HG02885 (cell line): ENCODE measurements around the gene LAMC3.

Experiments used
- ATAC-seq: cut with Tn5 transposase; IDR thresholded peaks from one replicate; pipeline ENCODE4 v1.9.1; 2021; ENCODE audit warnings: mild to moderate bottlenecking; ENCODE audit not compliant: unreplicated experiment, poor library complexity

The LAMC3 gene

DNA sequence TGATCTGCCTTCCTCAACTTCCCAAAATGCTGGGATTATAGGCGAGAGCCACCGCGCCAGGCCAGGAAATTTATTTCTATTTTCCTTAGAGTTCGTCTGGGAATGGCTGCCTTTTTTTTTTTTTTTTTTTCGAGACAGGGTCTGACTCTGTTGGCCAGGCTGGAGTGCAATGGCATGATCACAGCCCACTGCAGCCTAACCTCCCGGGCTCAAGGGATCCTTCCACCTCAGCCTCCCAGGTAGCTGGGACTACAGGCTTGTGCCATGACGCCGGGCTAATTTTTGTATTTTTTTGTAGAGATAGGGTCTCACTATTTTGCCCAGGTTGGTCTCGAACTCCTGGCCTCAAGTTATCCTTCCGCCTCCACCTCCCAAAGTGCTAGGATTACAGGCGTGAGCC, 888 bp upstream of the LAMC3 start:
- ATAC-seq = no peak

GRCh38 chr9:131008563-131008908, 438 bp upstream of the LAMC3 start:
- ATAC-seq = no peak

DNA sequence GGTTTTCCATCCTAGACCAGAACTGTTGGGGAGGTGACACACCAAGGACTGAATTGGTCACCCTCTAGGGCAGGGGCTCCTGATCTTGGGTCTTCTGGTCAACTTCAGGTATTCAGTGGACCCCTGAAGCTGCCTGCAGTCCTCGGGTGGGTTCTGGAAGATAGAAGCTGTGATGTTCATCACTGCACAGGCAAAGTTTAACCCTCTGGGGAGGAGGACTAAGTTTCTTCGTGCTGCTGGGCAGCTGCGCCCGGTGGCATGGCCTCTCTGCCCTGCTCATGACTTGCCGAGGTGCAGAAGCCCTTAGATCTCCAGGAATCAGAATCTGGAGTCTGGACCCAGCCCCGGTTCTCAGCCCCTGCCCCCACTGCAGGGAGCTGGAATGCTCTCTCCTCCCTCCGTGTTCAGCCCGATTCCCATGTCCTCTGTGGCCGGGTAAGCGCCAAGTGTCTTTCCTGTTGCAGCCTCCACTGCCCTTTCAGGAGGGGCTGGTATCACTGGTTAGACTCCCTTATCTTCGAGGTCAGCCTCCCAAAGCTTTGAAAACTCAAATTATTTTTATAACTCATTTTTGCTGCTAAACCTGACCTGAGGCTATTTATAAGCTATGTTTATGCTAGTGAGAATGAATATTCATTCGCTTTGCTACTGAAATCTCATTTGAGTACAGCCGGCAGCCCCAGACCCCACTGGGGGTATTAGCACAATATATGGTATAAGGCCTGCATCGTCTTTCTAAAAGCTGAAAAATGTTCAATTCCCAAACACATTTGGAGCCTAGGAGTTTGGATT, 1.7 kb downstream of the LAMC3 start:
- no peak for ATAC-seq

DNA sequence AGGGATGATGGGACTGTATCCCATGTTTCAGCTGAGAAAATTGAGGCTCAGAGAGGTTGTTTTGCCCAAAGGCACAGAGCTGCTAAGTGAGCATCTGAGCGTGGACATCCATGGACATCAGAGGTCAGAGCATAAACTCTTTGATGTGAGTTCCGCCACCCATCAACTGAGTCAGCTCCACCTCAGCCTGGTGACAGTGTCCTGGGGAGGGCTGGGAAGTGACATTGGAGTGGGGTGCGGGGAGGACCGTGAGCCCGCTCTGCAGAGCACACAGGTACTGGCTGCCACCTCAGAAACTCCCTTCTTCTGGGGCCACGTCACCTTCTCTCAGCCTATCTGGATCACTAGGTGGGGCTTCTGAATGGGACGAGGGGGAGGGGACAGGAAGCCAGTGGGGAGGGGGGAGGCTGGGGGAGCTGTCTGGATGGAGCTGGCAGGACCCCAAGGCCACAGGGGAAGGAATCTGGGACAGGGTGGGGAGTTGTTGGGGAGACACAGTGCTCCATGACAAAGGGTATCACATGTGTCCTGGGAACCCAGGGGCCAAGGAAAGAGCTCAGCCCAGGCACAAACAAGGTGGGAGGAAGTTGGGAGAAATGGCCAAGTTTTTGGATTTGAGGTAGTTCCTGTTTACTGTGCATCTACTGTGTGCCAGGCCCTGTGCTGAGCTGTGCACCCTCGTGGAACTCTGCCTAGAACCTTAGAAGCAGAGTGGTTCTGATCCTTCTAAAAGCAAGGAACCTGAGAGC, 2.5 kb downstream of the LAMC3 start:
- no peak for ATAC-seq

DNA sequence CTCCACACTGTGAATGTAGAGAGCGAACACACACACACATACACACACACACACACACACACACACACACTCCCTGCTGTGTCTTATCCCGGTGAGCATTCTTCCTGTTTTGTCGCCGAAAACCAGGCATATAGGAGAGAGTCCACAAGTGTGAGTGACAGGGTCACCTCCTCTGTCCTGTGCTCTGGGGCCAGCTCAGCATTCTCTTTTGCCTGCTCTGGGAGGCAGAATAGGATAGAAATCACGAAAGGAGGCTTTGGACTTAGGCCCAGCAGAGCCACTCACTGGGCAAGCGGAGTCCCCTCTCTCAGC, 3.0 kb downstream of the LAMC3 start:
- ATAC-seq = no peak

- no peak for ATAC-seq
Measured at GRCh38 chr9:131012396-131012917, 3.5 kb downstream of the LAMC3 start.

DNA sequence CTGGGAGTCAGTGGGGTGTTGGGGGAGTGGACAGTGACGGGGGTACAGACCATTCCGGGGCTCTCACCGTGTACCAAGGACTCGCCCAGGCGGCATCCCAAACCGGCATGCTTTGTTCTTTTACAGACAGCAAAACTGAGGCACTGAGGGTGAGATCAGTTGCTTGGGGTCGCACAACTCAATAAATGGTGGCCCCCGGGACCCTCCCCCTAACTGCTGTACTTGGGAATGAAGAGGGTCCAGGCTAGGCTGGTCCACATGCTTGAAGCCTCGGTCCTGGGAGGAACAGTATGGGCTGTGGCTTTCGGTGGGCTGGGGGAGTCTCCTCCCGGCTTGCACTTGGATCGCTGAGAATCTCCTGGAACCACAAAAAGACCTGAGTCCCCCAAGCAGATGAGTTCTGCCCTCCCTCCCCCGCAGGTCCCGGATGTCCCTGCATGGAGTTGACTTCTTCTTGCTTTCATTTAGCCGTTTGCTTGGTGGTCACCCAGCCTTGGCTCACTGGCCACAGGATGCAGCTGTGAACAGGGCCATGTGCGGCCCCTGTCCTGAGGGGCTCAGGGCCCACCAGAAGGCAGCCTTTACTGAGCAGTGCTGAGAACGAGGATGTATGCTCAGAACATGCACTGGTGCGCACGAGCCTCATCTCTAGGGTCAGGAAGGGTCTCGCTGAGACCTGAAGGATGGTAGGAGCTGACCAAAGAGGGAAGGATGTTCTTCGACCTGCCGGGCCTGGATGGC, 4.2 kb downstream of the LAMC3 start:
- no peak for ATAC-seq

GRCh38 chr9:131013771-131014676, 5.0 kb downstream of the LAMC3 start:
- no peak for ATAC-seq

GRCh38 chr9:131015112-131015511, 6.1 kb downstream of the LAMC3 start:
- no peak for ATAC-seq

DNA sequence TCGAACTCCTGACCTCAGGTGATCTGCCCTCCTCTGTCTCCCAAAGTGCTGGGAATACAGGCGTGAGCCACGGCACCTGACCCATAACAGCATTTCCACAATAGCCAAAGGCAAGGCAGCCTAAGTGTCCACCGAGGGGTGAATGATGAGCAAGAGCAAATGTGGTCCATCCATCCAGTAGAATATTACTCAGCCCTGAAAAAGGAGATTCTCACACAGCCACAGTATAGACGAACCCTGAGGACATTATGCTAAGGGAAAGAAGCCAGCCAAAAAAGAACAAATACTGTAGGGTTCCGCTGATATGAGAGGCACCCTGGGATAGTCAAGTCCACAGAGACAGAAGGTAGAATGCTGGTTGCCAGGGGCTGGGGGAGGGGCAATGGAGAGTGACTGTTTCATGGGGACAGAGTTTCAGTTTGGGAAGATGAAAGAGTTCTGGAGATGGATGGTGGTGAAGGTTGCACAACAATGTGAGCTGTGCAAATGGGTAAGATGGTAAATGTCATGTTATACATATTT, 7.0 kb downstream of the LAMC3 start:
- ATAC-seq = no peak

DNA sequence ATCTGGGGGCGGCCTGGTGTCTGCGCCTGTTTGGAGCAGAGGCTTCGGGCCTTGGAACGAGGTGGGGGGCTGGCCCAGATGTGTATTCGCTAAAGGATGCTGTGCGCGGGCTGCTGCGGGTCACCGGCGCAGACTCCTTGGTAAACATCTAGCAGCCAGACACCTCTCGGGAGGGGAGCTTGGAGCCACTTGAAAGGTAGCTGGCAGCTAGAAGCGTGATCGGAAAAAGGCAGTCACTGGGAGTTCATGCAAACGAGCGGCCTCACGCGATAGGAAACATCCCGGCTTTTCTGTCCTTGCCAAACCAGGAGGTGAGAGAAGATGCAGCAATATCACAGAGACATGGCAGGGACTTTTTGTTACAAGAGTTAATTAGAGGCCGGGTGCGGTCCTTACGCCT, 8.1 kb downstream of the LAMC3 start:
- no peak for ATAC-seq

GRCh38 chr9:131018621-131019020, 9.6 kb downstream of the LAMC3 start:
- ATAC-seq = no peak

- no peak for ATAC-seq
Measured at GRCh38 chr9:131019388-131020239, 10.6 kb downstream of the LAMC3 start.

GRCh38 chr9:131020388-131020787, 11.4 kb downstream of the LAMC3 start:
- no peak for ATAC-seq

DNA sequence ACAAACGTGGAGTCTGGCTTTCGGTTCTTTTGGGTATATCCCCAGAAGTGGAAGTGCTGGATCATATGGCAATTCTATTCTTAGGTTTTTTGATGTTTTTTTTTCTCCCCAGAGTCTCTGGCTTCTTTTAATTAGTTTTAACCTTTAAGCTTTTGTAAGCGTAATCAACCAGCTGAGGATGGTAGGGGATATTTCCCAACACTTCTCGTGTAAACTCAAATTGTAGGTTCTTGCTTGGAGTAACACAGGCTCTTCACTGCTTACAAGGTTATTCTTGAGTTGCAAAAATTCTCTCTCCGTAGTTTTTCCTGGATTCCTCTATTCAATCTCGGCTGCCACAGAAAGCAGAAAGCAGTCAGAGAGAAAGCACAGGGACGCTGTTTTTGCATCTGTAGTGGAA, 11.9 kb downstream of the LAMC3 start:
- ATAC-seq = no peak

DNA sequence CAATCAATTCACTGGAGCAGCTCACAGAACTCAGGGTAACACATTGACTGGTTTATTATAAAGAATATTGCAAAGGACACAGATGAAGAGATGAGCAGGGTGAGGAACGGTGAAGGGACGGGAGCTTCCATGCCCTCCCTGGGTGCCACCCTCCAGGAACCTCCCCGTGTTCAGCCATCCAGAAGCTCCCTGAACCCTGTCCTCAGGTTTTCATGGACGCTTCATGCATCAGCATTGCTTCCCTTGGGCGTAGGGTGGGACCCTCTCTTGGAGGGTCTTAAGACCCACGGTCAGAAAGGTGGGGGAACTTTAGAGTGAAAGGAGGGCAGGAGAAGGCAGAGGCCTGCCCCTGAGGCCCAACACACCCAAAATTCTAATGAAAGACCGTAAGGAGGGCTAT, 12.8 kb downstream of the LAMC3 start:
- no peak for ATAC-seq

GRCh38 chr9:131024978-131025868, 16.2 kb downstream of the LAMC3 start:
- no peak for ATAC-seq
